HG02763 (cell line): Measurements from ENCODE around the gene HBS1L.

ENCODE experiments used
- ATAC-seq: cut with Tn5 transposase; IDR thresholded peaks from one replicate; pipeline ENCODE4 v1.9.1; 2021; ENCODE audit warnings: mild to moderate bottlenecking, moderate library complexity; ENCODE audit not compliant: unreplicated experiment

Gene HBS1L

DNA sequence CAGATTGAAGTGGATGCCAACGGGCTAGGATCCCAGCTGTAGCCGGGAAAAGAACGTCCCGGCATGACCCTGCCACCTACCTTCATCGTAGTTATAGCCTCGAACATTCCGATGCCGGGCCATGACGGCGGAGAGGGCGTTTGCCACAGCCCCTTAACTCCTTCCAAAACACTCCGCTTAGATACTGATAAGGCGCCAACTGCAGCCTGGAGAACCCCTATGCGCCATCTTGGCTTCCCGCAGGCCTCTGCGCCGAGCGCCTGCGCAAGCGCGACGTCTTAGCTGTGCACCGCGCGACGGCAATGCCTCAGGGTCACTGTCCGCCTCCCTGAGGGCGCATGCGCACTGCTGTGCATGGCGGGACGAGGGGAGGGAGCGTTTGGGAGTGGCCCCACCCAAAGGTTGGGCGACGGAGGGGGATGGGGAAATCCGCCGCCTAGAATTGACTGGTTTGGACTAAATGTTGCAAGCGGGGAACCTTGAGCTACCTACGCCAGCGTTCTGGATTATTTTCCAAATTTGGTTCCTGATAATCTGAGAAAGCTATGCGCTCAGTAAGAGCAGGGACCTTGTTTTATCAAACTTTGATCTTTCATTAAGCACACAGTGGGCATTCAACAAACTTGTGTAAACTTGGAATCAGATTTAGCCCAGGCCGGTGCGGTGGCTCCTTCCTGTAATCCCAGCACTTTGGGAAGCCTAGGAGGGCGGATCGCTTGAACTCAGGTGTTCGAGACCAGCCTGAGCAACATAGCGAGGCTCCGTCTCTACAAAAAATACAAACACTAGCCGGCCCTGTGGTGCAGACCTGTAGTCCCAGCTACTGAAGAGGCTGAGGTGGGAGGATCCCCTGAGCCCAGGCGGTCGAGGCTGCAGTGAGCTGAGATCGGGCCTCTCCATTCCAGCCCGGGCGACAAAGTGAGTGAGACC lies at the start of gene HBS1L:
TSS of gene HBS1L (minus strand) at position 254 of the 930 bp plus-strand sequence. CDS start at position 123, 131 bp downstream.
- peak; percentile 99 for ATAC-seq

DNA sequence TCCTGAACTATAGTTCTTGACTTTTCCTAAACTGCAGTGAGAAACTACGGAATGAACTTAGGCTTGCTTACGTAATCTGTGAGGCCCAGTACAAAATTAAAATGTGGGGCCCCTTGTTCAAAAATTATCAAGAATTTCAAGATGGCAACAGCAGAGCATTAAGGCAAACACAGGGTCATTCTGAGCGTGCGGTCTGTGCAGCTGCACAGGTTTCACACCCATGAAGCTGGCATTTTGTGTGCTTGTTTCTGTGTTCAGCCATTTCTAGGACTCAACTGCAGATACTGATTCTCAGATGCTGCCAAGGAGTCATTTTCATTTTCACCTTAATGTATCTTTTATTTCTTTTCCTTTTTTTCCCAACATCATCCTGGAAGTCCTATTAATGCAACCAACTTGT lies 49.6 kb upstream of the HBS1L start:
- no peak for ATAC-seq

DNA sequence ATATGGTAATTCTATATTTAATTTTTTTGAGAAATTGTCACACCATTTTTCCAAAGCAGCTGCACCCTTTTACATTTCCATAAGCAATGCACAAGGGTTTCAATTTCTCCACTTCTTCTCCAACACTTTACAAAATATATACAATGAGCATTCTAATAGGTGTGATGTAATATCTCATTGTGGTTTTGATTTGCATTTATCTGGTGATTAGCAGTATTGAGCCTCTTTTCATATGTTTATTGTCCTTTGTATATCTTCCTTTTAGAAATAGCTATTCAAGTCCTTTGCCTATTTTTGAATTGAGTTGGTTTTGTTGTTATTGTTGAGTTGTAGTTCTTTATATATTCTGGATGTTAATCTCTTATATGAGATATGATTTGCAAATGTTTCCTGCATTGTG lies 47.6 kb upstream of the HBS1L start:
- no peak for ATAC-seq

DNA sequence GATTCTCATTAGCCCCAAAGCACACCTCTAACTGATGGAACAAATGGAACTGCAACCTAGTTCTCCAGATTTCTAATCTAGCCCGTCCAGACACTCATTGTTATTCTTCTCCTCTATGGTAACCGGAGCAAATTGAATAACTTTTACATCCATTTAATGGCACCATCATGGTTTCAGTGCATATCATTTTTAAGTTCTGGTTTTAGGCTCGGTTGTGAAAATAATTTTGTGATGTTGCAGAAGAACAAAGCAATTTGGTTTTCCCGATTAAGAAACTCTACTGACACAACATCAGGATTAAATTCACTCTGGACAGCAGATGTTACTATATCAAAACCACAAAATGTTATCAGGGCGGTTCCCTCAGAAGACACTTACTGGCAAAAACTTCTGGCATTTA lies 42.5 kb upstream of the HBS1L start:
- ATAC-seq: no peak

DNA sequence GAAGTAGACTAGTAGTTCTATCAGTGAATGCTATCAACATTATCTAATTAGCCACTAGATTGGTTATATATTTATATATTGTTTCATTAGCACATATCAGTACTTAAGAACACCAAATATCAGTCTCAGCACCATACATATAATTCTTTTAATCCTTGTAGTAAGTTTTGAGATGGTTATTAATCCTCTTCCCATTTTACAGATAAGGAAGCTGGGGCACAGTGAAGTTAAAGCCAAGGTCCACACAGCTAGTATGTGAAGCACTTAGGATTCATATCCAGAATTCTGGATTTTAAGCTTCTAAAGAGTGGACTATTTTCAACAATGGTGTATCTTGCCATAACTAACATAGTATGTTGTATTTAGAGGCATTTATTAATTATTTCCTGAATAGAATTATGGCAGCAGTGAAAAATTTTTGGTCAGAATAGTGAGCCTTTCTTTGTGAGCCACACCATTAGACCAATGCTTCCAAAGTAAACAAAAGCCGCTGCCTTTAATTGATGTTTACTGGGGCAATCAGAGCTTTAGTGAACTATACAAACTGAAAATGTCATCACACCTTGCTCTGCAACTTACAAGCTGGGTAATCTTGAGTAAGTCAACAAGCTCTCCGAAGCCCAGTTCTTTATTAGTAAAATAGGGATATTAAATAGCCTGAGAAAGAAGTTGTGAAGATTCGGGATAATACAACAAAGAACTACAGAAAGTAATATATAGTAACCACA lies 41.9 kb upstream of the HBS1L start:
- ATAC-seq: no peak

DNA sequence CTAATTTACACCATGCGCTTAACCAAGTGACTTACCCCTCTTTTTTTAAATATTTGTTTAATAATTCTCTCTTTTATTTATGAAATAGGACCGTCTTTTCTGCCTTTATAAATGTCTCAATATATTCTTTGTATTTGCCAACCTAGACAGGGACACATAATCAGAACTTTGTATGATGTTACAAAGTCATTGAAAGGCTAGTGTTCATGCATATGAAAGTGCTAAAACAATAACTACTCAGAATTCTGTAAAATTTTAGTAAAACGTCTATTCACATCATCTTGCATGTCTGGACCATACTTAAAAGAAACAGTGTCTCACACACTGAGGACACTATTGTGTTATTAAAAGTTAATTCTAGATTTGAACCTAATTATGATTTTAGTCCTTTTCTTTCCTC lies 41.1 kb upstream of the HBS1L start:
- ATAC-seq: no peak

- peak; percentile 59 for ATAC-seq
Observed at GRCh38 chr6:135094403-135094821, 39.8 kb upstream of the HBS1L start.

GRCh38 chr6:135093578-135093977 lies 39.0 kb upstream of the HBS1L start:
- ATAC-seq: no peak

- no peak for ATAC-seq
Observed at GRCh38 chr6:135092724-135093123, 38.1 kb upstream of the HBS1L start.

- no peak for ATAC-seq
Observed at GRCh38 chr6:135090819-135091218, 36.2 kb upstream of the HBS1L start.

- ATAC-seq: no peak
Observed at GRCh38 chr6:135089901-135090300, 35.3 kb upstream of the HBS1L start.

GRCh38 chr6:135088818-135089809 lies 34.5 kb upstream of the HBS1L start:
- ATAC-seq: peak; percentile 62

DNA sequence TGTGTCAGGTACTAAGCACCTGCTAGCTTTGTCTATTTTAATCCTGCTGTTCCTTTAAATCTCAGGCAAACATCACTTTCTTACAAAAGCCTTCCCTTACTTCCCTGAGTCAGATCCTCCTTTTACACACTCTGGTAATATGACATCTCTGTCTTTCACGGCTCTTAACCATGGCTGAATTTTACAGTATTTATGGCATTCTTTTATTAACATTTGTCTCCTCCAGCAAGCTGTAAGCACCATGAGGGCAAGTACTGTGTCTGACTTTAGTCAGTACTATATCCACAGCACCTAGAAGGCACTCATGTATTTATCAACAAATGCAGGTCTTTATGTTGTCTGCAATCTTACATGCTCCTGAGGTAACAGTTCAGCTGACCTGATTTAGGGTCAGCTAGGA lies 33.7 kb upstream of the HBS1L start:
- no peak for ATAC-seq

DNA sequence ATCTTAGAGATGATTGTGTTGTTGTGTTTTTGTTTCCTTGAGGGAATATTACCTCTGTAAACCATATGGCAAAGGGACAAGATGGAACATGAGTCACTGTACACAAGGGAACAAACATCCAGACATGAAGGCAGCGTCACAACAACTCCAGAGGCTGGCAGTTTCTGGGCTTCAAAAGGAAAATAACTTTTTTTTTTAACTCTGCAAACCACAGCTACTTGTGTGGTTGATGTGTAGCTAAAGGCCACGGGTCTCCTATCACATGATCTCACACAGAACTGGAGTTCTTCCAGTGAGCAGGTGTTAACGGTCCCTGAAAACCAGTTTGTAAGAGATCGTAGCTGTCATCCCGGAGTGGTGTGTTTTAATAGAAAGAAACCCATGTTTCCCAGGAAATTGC lies 33.2 kb upstream of the HBS1L start:
- no peak for ATAC-seq

- ATAC-seq: no peak
Observed at GRCh38 chr6:135087403-135087802, 32.8 kb upstream of the HBS1L start.

DNA sequence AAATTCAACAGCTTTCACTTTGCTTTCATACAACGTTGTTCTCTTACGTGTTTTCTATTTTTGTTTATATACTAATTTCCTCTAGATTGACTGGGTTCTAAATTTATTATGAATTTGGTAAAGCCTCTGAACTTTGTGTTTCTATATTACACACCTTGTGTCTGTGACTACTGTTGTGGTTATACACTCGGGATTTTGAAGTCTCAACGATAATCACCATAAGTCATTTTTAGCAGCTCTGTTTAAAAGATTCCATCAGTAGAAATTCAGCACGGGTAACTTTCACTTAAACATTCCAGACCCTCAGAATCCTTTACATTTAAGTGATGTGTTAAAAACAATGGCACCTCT lies 31.8 kb upstream of the HBS1L start:
- ATAC-seq: no peak

DNA sequence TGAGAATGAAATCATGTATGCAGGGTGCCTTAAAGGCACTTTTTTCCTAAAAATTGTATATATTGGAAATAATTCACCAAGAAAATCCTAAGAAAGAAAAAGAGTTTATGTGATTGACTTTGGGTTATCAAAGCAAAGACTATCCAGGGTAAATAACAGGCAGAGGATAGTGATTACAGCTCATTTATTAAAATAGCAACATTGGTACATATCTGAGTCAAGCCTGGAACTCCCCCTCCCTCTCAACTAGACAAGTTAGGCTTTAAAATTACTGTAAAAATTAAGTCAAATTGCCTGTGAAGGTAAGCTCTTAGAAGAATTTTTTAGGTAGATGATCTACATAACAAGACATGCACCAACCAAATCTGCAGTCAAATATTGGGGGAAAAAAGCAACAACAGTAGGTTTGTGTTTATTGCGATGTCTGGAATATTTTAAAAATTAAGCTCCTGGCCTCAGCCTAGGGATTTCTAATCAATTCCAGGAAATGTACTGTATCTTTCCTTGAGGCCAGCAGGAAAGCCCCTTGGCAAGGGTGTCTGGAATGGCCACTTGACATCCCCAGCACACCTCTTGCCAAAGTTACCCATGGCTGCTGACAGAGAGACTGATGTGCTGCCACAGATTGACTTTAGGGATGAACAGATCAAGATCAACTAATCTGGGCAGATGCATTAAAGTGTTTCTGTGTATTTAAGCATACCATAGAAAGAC lies 31.2 kb upstream of the HBS1L start:
- ATAC-seq: no peak

- ATAC-seq: no peak
Observed at GRCh38 chr6:135084916-135085269, 30.3 kb upstream of the HBS1L start.

DNA sequence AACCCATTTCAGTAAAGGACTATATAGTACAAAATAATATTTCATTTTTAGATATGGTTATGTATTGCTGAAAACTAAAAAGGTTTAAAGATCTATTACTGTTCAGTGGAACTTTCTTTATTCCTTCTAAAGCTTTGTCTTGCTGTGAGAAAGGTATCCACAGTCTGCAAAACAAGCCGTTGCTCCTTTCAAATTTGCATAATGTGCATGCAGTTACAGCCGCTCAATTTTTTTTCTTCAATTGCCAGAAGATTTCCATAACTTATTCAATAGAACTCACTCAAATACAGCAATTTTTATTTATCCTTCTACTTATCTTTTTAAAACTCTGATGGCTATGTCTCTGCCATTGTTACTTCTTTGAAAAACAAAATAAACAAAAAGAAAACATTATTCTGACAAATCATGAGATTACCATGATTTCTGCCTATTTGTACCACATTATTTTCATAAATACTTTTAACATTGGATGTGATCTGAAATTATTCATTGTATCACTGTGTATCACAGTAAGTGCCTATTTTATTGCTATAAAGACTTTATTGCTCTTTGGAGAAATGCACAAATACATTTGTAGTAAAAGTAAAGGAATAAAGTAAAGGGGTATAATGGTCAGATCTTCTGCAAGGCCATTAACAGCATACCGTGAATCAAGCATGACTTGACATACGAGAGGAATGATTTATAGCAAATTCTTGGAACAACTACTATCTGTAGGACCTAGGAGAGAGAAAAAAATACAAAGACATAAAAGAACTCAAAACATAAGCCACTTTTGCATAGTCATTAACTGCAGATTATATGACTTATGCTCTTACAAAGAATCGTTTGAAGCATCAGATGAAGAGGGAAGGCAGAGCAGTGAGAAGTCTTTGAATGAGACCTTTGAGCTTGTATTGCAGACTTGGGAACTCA lies 29.6 kb upstream of the HBS1L start:
- ATAC-seq: no peak
